ENCODE data around the gene PRICKLE2.

The PRICKLE2 gene

DNA sequence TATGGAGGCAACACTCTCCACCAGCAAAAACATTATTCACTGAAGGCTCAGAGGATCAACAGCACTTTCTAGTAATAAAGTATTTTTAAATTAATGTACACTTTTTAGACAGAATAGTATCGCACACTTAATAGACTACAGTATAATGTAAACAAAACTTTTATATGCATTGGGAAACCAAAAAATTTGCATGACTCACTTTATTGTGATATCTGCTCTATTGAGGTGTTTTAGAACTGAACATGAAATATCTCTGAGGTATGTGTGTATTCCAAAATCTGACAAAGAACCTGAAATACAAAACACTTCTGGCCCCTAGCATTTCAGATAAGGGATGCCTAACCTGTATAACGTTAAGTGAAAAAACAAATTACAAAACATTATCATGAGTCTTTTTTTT lies 99.7 kb downstream of the PRICKLE2 start:
- DNase-seq: no peak

DNA sequence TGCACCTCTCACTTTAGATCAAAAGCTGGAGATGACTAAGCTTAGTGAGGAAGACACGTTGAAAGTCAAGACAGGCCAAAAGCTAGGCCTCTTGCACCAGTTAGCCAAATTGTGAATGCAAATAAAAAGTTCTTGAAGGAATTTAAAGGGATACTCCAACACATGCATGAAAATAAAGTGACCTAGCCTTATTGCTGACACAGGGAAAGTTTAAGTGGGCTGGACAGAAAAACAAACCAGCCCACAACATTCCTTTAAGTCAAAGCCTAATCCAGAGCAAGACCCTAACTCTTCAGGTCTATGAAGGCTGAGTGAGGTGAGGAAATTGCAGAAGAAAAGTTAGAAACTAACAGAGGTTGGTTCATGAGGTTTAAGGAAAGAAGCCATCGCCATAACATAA lies 101.3 kb downstream of the PRICKLE2 start:
- DNase-seq: no peak

DNA sequence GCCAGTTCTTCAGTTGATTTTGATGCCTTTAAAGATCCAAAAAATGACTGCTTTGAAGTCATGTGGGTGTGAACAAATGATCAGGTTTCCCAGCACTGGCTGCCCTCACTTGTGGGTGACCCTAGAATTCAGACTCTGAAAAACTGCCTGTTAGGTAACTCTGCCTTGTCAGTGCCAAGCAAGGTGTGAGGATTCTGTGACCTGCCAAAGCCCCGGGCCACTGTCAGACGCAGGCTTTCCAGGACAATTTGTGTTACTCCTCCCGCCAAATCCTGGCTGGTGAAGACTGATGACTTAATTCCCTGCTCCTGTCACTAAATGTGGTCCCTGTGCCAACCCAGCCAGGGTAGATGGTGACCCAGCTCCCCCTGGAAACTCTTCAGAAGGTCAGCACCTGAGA lies 102.8 kb downstream of the PRICKLE2 start:
- DNase-seq: no peak

DNA sequence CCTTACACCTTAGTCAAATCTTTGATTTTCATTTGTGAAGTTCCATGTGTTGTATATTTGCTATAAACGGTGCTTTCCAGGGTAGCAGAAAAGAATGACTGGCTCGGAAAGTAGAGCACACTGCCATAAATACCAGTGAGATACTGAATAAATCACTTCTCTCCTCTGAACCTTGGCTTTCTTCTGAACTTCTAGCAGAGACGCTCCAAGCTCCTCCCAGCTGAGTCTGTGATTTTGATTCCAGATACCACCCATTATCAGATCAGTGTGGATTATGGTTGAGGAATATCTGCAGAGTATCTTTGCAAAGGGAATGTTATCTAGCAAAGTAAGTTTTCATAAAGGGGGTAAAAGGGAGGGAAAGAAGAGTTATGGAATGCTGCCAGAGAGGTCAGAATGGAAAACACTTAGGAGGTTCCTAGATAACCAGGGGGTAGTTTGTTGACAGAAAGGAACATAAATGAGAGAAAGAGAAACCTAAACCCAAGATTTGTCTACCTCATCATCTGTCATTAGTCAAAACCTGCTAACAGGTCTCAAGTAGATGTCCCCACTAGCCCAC lies 103.4 kb downstream of the PRICKLE2 start:
- no peak for DNase-seq

DNA sequence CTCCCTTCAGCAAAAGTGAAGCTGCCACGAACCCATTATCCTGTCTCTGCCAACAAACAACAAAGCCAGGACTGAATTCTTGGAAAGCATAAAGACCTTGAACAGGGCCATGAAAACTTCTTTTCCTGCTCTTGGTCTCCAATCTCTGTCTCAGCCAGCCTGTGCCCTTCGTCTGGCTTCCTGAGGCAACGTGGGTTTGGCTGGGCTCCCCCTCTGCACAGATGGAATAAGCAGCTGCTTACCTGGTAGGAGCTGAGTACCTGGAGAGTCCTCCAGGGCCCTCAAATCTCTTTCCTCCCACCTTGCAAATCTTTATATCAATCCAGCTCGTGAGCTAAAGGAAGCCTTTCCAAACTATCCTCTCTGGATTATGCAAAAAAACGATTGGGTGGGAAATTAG lies 104.4 kb downstream of the PRICKLE2 start:
- no peak for DNase-seq

DNA sequence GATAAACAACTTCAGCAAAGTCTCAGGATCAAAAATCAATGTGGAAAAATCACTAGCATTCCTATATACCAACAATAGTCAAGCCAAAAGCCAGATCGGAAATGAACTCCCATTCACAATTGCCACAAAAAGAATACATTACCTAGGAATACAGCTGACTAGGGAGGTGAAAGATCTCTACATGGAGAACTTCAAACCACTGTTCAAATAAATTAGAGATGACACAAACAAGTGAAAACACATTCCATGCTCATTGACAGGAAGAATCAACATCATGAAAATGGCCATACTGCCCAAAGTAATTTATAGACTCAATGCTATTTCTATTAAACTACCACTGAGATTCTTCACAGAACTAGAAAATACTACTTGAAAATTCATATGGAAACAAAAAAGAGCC lies 107.8 kb downstream of the PRICKLE2 start:
- DNase-seq: no peak

DNA sequence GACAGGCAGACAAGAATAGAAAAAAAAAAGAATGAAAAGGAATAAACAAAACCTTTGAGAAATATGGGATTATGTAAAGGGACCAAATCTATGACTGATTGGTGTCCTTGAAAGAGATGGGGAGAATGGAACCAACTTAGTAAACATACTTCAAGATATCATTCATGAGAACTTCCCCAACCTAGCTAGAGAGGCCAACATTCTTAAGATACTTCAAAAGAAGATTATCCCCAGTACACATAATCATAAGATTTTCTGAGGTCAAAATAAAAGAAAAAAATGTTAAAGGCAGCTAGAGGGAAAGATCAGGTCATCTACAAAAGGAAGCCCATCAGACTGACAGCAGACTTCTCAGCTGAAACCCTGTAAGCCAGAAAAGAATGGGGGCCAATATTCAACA lies 110.6 kb downstream of the PRICKLE2 start:
- no peak for DNase-seq

DNA sequence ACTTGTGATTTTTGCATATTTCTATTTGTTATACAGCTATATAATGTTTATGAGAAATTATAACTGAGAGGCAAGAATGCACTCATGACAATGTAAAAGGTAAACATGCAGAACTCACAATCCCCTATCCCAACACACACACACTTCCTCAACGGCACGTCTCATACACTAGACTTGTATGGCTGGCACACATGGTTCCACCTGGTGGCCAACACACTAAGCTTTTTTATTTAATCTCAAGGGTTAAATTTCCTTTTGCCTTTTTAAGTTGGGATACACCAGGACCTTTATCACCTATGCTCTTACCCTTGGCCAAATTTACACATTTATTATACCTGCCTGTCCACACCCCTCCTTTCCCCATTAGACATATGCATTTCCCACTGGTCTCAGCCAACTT lies 113.4 kb downstream of the PRICKLE2 start:
- DNase-seq: no peak

DNA sequence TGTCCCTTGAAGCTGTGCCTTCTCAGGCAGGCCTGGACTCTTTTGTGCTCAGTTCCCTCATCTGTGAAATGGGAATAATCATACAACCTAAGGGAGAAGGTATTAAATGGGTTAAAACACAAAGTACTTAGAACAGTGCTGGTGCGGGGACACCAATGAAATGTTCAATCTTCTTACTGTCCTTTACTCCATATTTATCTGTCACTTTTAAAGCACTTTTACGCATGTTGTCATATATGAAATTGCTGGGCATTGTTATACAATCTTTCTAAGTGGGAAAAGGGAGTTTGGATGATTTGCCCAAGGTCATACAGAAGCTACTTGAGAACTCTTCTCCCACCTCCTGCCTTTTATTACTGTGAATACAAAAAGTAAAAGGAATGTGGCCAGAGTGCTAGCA lies 114.2 kb downstream of the PRICKLE2 start:
- no peak for DNase-seq

DNA sequence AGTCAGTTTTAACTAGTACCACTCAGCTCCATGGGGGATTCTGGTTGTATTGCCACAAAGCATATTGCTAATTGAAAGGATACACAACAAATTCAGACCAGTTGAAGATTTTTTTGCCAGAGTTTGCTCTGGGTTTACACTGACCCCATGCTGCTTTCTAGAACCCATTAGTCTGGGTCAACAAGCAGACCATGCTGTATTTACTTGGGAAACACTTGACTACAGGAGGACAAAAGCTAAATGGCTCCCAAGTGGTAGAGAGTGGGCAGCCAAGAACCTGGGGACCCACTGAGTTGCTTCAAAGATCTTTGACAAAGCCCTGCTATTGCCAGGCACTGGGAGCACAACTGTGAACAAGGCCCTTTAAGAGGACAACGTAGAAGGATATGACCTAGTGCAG lies 115.2 kb downstream of the PRICKLE2 start:
- DNase-seq: no peak

DNA sequence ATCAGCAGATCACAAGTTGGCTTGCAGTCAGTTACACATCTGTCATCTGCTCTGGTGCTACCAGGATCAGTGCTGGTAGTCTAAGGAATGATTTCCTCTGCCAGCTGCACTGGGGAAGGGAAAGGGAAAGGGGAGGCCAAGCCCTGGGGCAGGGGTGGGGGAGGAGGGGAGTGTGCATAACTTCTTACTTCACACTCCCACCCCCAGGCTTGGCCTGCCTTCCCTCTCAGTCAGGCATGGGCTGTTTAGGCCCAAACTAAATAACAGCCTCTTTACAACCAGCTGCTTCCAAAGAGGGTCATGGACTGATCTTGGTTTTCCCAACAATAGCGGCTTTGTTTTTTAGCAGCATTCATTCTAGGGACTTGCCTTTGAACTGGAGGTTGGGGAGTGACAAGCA lies 115.8 kb downstream of the PRICKLE2 start:
- DNase-seq: no peak

DNA sequence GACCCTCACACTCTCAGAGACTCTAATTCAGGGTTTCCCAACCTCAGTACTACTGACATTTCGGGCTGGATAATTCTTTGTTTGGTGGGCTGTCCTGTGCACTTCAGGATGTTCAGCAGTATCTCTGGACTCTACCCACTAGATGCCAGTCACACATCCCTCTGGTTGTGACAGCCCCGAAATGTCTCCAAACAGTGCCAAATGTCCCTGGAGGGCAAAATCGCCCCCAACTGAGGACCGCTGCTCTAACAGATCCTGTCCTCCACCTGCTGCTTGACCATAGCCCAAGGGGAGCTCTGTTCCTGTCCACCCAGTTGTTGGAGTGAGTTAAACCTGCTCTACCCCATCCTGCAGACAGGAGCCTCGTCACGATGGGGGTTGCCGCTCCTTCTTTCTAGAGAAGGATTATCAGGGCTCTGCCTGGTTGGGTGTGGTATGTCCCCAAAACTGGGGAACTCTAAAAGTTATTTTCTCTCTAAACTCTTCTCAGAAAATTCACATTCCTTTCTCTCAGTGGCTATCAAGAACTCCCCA lies 116.4 kb downstream of the PRICKLE2 start:
- DNase-seq: no peak

DNA sequence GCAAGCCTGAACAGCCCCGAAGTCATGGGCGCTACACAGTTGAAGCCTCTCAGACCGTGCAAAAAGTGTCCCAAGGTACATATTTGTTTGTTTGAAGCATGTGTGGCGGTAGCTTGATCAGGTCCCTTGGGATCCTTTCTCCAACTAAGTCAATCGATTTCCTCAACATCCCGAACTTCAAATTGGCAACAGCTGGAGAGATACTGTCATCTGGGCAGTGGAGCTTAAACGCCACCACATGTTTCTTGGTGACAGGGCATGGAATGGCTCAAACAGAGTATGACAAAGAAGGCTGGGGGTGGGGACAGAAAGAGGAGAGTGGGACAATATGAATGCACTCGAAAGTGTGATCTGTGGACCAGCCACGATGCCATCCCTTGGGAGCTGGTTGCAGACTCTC lies 117.0 kb downstream of the PRICKLE2 start:
- DNase-seq: no peak

DNA sequence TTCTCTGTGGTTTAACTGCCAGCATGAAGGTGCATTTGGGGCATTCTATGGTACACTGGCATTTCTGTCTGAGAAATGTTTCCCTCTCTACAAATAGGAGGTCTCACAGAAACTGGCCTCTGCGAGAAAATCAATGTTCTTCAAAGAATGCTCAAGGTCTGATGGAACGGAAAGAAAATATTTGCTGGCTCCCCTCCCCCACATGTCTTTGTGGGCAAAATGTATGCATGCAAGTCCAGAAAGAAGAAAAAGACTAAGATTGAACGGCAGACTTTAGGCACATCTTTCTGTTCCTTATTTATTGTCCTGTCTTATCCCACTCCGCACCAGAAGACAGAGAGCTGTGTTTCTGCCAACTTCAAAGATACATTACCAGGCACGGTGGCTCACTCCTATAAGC lies 118.1 kb downstream of the PRICKLE2 start:
- no peak for DNase-seq

DNA sequence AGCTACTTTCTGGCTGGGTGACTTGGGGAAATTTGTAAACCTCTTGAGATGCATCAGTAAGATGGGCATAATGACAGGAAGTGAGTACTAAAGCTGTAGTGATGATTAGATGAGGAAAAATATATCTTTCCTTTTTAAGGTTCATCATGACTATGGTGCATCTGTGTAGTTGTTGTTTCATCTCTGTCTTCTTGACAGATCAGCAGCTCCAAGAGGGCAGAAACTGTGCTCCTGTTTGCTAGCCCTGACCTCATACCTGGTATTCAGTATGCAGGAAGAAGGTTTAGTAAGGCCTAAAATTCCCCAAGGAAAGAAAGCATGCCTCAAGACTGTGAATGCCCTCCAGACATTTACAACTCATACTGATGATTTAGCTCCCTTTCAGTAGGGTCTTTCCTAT lies 119.5 kb downstream of the PRICKLE2 start:
- no peak for DNase-seq

DNA sequence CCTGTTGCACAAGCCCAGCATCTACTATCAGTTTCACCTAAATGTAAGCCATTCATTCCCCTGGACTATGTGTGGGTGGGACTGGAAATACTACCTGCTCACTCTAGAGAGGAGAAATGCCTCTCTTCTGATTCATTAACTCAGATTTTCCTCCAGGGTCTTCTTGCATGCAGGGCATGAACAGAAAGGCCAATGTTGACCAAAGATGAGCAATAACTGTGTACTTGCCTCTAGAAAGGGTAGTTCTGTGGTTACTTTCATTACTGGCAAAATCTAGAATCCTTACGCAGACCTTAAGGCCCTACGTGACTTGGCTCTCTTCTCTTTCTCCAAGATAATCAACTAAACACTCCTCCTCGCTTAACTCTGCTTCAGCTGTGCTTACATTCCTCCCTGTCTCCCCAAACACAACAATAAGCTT lies 120.6 kb downstream of the PRICKLE2 start:
- DNase-seq: no peak

DNA sequence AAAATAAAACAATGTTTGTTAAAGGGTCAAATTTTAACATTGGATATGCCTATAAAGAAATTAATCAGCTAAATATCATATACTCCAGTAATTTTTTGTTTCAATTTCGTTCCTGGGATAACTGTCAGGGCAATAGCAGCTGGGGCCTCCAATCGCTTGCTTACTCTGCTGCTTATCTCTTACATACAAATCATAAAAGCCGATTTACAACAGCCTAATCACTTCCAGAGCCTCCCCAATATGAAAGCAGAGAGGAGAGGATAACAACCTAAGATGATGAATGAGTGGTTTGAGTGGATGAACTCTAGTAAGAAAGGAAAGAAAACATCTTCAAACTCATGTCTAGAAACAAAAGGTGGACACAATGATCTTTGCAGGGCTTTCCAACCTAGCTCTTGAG lies 121.3 kb downstream of the PRICKLE2 start:
- DNase-seq: no peak

DNA sequence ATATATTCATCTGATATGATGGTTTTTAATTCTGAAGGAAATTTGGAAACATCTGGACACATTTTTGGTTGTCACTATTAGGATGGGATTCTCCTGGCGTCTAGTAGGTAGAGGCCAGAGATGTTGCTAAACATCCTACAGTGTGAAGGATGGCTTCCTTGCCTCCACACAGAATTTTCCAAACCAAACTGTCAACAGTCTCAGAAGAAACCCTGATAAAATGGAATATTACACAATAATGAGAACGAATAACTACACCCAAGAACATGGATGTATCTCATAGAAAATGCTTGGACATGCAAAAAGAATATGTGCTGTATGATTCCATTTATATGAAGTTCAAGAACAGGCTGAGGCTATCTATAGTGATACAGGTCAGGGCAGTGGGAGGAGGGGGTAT lies 122.1 kb downstream of the PRICKLE2 start:
- no peak for DNase-seq

DNA sequence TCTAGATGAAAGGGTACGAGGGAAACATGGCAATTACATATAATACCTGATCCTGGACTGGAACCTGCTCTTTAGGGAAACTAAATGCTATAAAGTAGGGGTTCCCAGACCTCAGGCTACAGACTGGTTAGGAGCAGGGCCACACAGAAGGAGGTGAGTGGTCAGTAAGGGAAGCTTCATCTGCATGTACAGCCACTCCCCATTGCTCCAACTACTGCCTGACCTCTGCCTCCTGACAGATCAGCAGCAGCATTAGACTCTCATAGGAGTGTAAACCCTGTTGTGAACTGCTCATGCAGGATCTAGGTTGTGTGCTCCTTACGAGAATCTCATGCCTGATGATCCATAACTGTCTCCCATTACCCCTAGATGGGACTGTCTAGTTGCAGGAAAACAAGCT lies 123.1 kb downstream of the PRICKLE2 start:
- no peak for DNase-seq

DNA sequence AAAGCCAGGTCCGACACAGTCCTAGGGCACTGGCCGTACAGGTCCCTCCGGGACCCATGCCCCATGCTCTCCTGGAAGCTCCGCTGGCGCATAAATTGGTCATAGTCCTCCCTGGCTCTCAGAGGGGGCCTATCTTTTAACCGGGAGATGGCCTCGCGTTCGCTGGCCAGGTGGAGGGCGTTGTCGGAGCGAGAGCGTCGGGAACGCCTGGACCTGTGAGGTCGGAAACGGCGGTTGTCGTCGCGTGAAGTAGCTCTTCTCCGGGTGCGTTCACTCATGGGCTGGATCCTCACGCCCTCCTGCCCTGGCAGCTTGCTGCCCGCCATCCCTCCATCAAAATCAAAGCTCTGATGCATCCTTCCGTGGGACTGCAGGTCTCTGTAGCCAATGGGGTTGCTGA lies 126.0 kb downstream of the PRICKLE2 start:
- DNase-seq: no peak

DNA sequence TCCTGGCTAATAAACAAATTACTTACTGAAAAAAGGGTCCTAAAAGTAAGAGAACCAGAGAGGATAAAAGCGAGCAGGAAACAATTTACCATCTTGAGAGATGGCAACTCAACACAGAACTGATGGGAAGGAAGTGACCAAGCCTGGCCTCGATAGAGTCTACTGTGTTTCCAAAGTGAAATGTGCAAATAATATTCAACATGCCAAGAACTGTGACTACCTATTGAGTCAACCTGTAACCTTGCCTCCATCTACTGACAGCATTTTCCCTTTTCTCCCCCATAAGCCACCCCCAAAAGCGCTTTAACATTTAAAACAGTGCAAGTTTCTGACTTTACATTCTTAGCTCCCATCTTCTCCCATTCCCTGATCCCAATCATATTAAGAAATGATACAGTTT lies 126.6 kb downstream of the PRICKLE2 start:
- DNase-seq: no peak

DNA sequence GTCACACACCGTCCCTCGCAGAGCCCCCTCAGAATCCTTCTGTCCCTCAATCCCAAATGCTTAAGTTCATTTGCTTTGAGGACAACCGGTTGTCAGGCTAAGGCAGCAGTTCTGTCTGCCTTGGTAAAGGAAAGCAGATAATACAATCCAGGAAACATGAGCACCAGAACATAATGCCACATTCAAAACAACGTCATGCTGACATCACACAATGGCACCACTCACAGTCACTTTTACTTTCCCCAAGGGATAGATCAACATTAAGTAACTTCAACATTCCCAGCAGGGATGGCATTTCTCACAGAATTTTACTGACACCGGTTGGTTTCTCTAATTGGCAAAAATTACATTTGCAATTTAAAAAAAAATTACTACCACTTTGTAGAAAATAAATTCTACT lies 127.3 kb downstream of the PRICKLE2 start:
- no peak for DNase-seq

DNA sequence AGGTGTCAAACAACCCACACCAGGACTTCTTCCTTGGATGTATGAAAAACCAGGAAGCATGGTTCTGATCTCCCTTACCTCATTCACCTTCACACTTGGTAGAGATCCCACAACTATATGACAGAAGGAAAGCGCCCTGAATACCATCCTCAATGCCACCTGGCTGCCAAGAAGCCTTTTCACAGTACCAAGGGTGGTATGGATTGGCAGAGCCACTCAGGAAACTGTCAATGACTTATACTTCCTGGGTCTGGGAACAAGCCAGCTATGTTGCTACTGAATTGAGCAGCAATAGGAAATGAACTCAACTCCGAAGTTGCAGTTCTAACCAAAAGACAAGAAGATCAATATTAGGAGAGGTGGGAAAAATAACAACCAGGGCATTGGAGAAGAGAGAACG lies 129.5 kb downstream of the PRICKLE2 start:
- DNase-seq: no peak

DNA sequence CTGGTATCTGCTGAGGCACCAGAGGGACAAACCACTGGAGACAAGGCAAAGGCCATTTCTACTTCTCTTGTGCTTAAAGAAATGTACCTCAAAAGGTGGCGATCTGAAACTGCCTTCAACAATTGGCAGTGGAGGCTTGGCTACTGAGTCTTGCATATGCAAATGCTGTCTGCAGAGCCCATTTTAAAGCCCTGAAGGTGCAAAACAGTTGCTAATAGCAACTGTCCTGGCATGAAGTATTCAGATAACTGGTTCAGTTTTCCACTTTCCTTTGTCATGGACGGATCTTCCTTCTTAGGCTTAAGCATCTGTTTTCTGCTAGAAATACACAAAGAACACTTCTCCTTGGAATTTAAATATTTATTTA lies 130.6 kb downstream of the PRICKLE2 start:
- DNase-seq: no peak

DNA sequence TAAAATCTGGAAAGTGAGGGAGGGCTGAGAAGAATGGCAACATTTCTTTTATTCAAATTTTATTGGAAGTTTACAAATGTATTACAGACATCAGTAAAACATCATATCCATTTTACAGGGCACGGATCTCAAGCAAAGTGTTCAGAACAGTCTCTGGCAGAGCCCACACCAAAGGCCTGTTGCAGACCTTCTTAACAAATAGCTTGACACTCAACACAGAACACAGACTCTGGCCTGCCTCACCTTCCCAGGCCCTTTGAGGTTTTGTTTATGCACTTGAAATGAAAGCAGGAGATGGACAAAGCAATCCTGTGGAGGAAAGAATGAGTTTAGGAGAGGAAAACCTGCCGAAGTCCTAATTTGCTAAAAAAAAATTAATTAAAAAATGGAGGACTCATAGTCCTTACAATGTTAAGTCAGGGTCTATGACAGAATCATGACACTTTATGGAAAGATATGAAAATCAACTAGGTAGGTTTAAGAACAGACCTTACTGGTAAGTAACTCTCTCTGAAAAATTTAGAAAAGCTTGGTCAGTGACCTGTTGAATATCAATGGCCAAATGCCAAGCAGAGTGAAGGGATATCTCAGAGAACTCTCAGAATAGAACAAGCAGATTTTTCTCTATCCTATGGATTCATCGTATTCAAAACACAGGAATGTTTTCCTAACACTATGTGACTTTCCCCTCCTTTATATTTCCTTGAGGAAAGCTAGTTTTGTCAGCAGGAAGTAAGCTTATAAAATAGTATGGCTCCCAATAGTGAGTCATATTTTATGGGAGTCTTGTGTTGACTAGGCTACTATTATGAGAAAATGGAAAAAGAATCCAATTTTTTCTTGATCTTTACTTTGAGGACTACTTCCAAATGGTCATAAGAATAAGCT lies 131.2 kb downstream of the PRICKLE2 start:
- no peak for DNase-seq

All from CD4-positive, alpha-beta T cell treated with Interferon alpha-2 for 1 hour (primary cell).